Activated CD8-positive, alpha-beta memory T cell treated with anti-CD3 and anti-CD28 coated beads, Interleukin-2, amount 50 U/mL, for 48 hours (primary cell): Measurements from ENCODE around the gene KRTAP12-3.
"Not testable (repeated sequence)": the region's sequence is repeated elsewhere in the genome, so short reads cannot be mapped to it uniquely, and the experiment has no call there.

Source experiments
- DNase-seq: peaks from one replicate; pipeline ENCODE4 v3.0.0-alpha.2; 2020

The KRTAP12-3 gene

DNA sequence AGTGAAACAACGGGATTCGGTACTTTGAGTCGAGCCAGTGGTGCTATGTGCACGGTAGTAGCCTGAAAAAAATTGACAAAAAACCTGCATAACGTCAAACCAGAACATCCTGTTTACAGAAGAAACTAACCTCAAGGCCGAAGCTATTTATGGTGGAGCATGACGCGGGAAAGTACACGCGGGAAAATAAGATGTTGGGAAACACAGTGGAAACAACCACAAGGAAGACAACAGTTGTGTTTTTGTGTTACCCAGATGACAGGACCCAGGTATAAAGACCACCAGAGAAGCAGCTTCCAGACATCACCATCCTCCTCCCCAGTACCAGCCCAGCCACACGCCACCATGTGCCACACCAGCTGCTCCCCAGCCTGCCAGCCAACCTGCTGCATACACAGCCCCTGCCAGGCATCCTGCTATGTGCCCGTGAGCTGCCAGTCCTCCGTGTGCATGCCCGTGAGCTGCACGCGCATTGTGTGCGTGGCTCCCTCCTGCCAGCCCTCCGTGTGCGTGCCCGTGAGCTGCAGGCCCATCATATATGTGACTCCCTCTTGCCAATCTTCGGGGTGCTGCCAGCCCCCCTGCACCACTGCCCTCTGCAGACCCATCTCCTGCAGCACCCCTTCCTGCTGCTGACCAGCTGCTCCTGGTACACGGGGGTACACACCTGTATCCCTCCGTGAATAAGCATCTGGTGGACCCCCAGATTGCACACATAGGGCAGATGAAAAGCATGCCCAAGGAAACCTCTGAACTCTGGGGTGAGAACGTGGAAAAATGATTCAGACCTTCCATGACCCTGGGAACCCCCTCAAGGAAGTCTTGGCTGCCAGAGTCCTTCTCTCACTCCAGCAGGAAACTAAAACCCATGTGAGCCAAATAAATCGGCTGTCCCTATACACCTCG lies at the start of gene KRTAP12-3:
KRTAP12-3 (plus strand) TSS at position 298 of the 906 bp plus-strand sequence; CDS start at position 346, 48 bp downstream.
- DNase-seq: peak; percentile 59

GRCh38 chr21:44609193-44609592 lies 48.5 kb upstream of the KRTAP12-3 start:
- DNase-seq: no peak

GRCh38 chr21:44610157-44610843 lies 47.4 kb upstream of the KRTAP12-3 start:
- not testable (repeated sequence) for DNase-seq

GRCh38 chr21:44611551-44611950 lies 46.2 kb upstream of the KRTAP12-3 start:
- DNase-seq: no peak

- DNase-seq: no peak
Observed at GRCh38 chr21:44612029-44612486, 45.7 kb upstream of the KRTAP12-3 start, which contains the start of gene KRTAP10-8. Gene KRTAP10-8, plus strand, starts transcription at chr21:44612079. Its CDS starts 22 bp downstream, at chr21:44612101.

- DNase-seq: no peak
Observed at GRCh38 chr21:44612669-44613229, 45.0 kb upstream of the KRTAP12-3 start.

GRCh38 chr21:44613386-44614155 lies 44.2 kb upstream of the KRTAP12-3 start:
- no peak for DNase-seq

DNA sequence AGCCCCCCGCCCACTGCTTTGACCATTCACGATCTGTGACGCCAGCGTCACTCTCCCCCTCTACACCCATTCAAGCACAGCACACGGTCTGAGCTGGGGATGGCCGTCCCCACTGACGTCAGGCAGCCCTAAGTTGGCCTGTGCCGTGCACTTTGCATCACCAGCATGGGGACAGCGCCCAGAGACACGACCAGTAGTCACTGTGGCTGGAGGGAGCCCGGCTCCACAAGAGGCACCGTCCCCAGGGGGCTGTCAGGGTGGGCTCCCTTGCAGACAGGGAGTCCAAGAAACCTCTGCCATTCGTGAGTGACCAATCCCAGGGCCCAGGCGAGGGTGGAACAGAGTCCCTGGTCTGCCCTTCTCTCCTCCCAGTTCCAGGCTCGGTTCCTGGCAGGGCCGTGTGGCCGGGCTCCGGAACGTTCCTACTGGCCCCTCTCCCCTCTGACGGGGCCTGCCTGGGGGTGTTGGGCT lies 43.5 kb upstream of the KRTAP12-3 start:
- DNase-seq: no peak

GRCh38 chr21:44614961-44615391 lies 42.8 kb upstream of the KRTAP12-3 start:
- no peak for DNase-seq

- no peak for DNase-seq
Observed at GRCh38 chr21:44615466-44615865, 42.3 kb upstream of the KRTAP12-3 start.

DNA sequence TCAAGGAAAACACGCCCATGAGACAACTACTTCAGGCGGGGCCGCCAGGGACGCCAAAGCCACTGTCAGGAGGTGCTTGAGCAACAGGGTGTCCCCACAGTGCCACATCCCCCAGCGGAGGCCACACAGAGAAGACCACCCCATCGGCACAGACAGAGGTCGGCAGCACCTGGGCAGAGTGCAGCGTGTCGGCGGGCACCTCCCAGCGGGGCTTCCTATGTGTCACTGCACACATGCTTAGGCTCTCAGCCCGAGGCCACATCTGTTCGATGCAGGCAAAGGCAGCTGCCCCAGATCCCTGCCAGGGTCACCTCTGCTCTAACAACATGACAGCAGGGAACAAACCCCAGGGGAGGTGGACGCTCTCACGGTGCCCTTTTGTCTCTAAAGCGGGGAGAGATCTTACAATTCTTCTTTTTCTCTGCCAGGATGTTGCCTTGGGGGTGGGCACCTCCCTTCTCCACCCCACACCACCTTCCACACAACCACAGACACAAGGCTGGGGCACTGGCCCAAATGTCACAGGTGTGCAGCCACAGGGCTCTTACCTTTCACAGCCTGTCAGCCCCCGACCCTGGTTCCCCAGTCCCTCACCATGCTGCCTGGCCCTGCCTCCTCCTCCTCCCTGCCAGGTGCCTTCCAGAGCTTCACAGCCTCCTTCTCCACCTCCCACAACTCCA lies 41.7 kb upstream of the KRTAP12-3 start:
- DNase-seq: no peak

- DNase-seq: no peak
Observed at GRCh38 chr21:44616591-44616926, 41.2 kb upstream of the KRTAP12-3 start.

- DNase-seq: no peak
Observed at GRCh38 chr21:44617071-44617501, 40.6 kb upstream of the KRTAP12-3 start.

DNA sequence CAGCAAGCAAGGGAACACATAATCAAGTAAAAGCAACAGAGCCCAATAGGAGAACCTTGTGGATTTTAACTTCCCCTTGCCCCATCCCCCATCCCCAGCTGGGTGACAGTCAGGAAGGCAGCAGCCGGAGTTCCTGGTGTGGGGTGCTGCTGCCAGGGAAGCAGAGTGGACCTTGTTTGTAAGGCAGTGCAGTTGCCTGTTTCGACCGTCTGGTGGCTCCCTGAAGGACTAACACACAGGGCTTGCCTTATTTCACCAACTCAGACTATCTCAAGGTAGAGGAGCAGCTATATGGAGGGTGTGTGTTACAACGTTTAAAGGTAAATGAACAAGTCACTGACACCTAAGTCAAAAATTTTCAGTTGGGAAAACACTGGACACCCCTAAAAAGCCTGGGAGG lies 39.2 kb upstream of the KRTAP12-3 start:
- no peak for DNase-seq

DNA sequence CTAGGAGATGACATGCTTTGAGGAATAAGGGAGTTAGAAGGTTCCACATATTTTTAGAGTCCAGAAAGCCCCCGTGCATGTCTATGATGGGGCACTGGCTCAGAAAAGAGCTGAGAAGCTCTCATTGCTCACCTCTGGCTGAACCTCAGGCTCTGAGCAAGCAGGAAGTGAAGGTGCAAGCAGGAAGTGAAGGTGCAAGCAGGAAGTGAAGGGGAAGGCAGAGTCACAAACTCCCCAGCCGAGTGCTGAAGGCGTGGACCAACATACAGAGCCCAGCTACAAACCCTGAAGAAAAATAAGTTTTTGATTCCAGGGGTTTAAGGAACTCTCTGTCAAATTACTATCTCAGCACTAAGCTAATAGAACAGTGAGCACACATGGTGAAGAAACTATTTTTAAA lies 38.8 kb upstream of the KRTAP12-3 start:
- peak; percentile 64 for DNase-seq

GRCh38 chr21:44619886-44620285 lies 37.8 kb upstream of the KRTAP12-3 start:
- DNase-seq: no peak

GRCh38 chr21:44623575-44623974 lies 34.2 kb upstream of the KRTAP12-3 start:
- DNase-seq: no peak

- DNase-seq: no peak
Observed at GRCh38 chr21:44625756-44626155, 32.0 kb upstream of the KRTAP12-3 start.

GRCh38 chr21:44626262-44626661 lies 31.5 kb upstream of the KRTAP12-3 start:
- peak; percentile 42 for DNase-seq

- no peak for DNase-seq
Observed at GRCh38 chr21:44626673-44627143, 31.0 kb upstream of the KRTAP12-3 start, which contains the start of gene KRTAP10-9. Gene KRTAP10-9, plus strand, starts transcription at chr21:44627093. Its CDS starts 79 bp downstream, at chr21:44627172.

DNA sequence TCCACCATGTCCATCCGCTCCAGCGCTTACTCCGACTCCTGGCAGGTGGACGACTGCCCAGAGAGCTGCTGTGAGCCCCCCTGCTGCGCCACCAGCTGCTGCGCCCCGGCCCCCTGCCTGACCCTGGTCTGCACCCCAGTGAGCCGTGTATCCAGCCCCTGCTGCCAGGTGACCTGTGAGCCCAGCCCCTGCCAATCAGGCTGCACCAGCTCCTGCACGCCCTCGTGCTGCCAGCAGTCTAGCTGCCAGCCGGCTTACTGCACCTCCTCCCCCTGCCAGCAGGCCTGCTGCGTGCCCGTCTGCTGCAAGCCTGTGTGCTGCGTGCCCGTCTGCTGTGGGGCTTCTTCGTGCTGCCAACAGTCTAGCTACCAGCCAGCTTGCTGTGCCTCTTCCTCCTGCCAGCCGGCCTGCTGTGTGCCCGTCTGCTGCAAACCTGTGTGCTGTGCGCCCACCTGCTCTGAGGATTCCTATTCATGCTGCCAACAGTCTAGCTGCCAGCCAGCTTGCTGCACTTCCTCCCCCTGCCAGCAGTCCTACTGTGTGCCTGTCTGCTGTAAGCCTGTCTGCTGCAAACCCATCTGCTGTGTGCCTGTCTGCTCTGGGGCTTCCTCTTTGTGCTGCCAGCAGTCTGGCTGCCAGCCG lies 30.4 kb upstream of the KRTAP12-3 start:
- peak; percentile 43 for DNase-seq
